Measurements from ENCODE around the gene FSCB.

DNA sequence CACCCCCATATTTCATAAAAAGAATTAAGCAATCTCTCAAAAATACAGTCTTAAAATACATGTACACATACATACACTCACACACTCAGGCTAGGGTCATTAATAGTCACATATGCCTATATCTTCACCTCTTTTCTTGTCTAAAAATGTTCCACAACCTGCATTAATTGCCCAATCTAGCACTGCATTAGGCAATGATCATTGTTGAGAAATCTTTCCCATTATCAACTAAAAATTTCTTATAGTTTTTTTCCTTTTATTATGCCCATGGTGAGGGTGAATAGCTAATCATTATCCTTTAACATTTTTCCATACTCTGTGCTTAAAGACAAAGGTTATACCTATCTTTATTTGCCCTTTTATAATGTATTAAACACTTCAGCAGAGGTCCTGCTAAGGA, 38.3 kb downstream of the FSCB start:
- TF ChIP-seq, protein P1, sequence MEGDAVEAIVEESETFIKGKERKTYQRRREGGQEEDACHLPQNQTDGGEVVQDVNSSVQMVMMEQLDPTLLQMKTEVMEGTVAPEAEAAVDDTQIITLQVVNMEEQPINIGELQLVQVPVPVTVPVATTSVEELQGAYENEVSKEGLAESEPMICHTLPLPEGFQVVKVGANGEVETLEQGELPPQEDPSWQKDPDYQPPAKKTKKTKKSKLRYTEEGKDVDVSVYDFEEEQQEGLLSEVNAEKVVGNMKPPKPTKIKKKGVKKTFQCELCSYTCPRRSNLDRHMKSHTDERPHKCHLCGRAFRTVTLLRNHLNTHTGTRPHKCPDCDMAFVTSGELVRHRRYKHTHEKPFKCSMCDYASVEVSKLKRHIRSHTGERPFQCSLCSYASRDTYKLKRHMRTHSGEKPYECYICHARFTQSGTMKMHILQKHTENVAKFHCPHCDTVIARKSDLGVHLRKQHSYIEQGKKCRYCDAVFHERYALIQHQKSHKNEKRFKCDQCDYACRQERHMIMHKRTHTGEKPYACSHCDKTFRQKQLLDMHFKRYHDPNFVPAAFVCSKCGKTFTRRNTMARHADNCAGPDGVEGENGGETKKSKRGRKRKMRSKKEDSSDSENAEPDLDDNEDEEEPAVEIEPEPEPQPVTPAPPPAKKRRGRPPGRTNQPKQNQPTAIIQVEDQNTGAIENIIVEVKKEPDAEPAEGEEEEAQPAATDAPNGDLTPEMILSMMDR (IDR thresholded peaks at IDR 0.05): no peak
- no peak for TF ChIP-seq POLR2A (IDR thresholded peaks at IDR 0.05)
